Prostate gland (tissue), 2 donors: ENCODE results near the gene PLCH2.

ENCODE experiments used
- POLR2AphosphoS5 ChIP-seq: sonication (generic); formaldehyde crosslinking; IDR thresholded peaks from one replicate; pipeline ENCODE4 v1.6.1; 2017; ENCODE audit warnings: antibody characterized with exemption
- TF ChIP-seq, protein P1 (sequence below), 4 experiments: fragments of 200-600 bp in 2 of 4; fragments of 450-650 bp in 2 of 4; sonication (generic) in 2 of 4; IDR thresholded peaks; 1 replicate in 3 of 4; 2 replicates in 1 of 4; pipeline ENCODE4 v1.5.1; 2016 to 2019; ENCODE audit warnings: antibody characterized with exemption in 4 of 4, mild to moderate bottlenecking in 2 of 4, moderate library complexity in 2 of 4

GRCh38 chr1:2477309-2477708, 1.2 kb downstream of the PLCH2 start:
- TF ChIP-seq, protein P1, sequence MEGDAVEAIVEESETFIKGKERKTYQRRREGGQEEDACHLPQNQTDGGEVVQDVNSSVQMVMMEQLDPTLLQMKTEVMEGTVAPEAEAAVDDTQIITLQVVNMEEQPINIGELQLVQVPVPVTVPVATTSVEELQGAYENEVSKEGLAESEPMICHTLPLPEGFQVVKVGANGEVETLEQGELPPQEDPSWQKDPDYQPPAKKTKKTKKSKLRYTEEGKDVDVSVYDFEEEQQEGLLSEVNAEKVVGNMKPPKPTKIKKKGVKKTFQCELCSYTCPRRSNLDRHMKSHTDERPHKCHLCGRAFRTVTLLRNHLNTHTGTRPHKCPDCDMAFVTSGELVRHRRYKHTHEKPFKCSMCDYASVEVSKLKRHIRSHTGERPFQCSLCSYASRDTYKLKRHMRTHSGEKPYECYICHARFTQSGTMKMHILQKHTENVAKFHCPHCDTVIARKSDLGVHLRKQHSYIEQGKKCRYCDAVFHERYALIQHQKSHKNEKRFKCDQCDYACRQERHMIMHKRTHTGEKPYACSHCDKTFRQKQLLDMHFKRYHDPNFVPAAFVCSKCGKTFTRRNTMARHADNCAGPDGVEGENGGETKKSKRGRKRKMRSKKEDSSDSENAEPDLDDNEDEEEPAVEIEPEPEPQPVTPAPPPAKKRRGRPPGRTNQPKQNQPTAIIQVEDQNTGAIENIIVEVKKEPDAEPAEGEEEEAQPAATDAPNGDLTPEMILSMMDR (IDR thresholded peaks at IDR 0.05) = no peak
- TF ChIP-seq POLR2AphosphoS5 = no peak
